HEK293 (cell line): Measurements from ENCODE around the gene KCTD6.

Experiments used
- ZBTB49 ChIP-seq: fragments of 450-650 bp; formaldehyde crosslinking; IDR thresholded peaks from 2 replicates; pipeline ENCODE4 v1.5.1; 2016; ENCODE audit warnings: missing biosample characterization, missing genetic modification characterization, low read depth
- ZNF133 ChIP-seq: fragments of 450-650 bp; formaldehyde crosslinking; IDR thresholded peaks from 2 replicates; pipeline ENCODE4 v1.5.1; 2016; ENCODE audit warnings: missing biosample characterization, missing genetic modification characterization
- ZNF48 ChIP-seq: fragments of 450-650 bp; formaldehyde crosslinking; IDR thresholded peaks from 2 replicates; pipeline ENCODE4 v1.5.1; 2016; ENCODE audit warnings: missing biosample characterization, missing genetic modification characterization
- TF ChIP-seq, protein P1 (sequence below): fragments of 450-650 bp; formaldehyde crosslinking; IDR thresholded peaks from 2 replicates; pipeline ENCODE4 v1.5.1; 2016; ENCODE audit warnings: missing biosample characterization, missing genetic modification characterization

DNA sequence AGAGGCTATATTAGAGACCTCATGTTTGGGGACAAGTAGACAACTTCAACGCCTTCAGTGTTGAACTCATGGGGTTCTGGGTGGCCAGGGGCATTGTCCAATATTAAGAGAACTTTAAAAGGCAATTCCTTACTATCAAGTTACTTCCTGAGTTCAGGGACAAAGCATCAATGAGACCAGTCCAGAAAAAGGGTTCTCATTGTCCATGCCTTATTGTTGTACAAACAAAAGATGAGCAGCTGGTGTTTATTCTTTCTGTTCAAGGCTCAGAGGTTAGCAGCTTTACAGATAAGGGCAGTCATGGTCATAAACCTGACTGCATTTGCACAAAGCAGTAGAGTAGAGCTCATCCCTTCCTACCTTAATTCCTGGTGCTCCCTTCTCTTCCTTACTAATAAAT, 39.7 kb upstream of the KCTD6 start:
- TF ChIP-seq, protein P1, sequence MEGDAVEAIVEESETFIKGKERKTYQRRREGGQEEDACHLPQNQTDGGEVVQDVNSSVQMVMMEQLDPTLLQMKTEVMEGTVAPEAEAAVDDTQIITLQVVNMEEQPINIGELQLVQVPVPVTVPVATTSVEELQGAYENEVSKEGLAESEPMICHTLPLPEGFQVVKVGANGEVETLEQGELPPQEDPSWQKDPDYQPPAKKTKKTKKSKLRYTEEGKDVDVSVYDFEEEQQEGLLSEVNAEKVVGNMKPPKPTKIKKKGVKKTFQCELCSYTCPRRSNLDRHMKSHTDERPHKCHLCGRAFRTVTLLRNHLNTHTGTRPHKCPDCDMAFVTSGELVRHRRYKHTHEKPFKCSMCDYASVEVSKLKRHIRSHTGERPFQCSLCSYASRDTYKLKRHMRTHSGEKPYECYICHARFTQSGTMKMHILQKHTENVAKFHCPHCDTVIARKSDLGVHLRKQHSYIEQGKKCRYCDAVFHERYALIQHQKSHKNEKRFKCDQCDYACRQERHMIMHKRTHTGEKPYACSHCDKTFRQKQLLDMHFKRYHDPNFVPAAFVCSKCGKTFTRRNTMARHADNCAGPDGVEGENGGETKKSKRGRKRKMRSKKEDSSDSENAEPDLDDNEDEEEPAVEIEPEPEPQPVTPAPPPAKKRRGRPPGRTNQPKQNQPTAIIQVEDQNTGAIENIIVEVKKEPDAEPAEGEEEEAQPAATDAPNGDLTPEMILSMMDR (tag by site-specific recombination) = no peak
- TF ChIP-seq ZNF48 = no peak
- no peak for TF ChIP-seq ZNF133 (tag by site-specific recombination)
- TF ChIP-seq ZBTB49 (tag by site-specific recombination) = no peak
